SK-N-SH (cell line): ENCODE measurements around the gene MAPK4. TPM values are rescaled to one million over a fixed set of nuclear protein-coding genes. Genes with fewer than 3 reads are reported as not detected.

Experiments
- CTCF ChIA-PET: fragments of 300-600, 350-600 bp; formaldehyde crosslinking; extraction: SDS; loops from one replicate; lab custom pipeline; 2021; lab: Yijun Ruan, JAX
- POLR2A ChIA-PET: fragments of 350-600 bp; sonication (Branson Sonifier 250); formaldehyde crosslinking; extraction: SDS; loops from one replicate; lab custom pipeline; 2020; ENCODE audit warnings: antibody characterized with exemption, inconsistent platforms; lab: Yijun Ruan, JAX
- DNase-seq: peaks from one replicate; pipeline ENCODE4 v3.0.0; 2012
- H2AFZ ChIP-seq: fragments of 200-600 bp; sonication (generic); 2 replicates; pipeline ENCODE4 v1.8.1; 2016; ENCODE audit warnings: antibody characterized with exemption, mild to moderate bottlenecking, low read depth
- H3F3A ChIP-seq: fragments of 200-600 bp; sonication (generic); replicated peaks from 2 replicates; pipeline ENCODE3; 2016; ENCODE audit warnings: antibody characterized with exemption, mild to moderate bottlenecking; ENCODE audit not compliant: insufficient read depth
- H3K27ac ChIP-seq, 2 experiments: fragments of 200-500 bp in 1 of 2; fragments of 200-600 bp in 1 of 2; sonication (Bioruptor generic) in 1 of 2; sonication (generic), shearing (Covaris generic) in 1 of 2; 2 replicates each; pipeline versions ENCODE4 v1.5.1 to v1.6.1; 2014 to 2016; ENCODE audit warnings: low read depth in 2 of 2, inconsistent platforms in 1 of 2, low read length in 1 of 2, mild to moderate bottlenecking in 1 of 2, mixed read lengths in 1 of 2
- H3K27me3 ChIP-seq: fragments of 200-600 bp; sonication (generic), shearing (Covaris generic); 2 replicates; pipeline ENCODE4 v1.6.1; 2016; ENCODE audit warnings: mixed run types; ENCODE audit not compliant: insufficient read depth
- H3K36me3 ChIP-seq, 2 experiments: fragments of 200-500 bp in 1 of 2; fragments of 200-600 bp in 1 of 2; sonication (Bioruptor generic) in 1 of 2; sonication (generic) in 1 of 2; replicated peaks in 1 of 2; 2 replicates each; pipeline versions ENCODE3 to v1.5.1; 2014 to 2016; ENCODE audit warnings: low read length in 1 of 2, mild to moderate bottlenecking in 1 of 2; ENCODE audit not compliant: insufficient read depth in 2 of 2, control insufficient read depth in 1 of 2
- H3K4me1 ChIP-seq, 2 experiments: fragments of 200-500 bp in 1 of 2; fragments of 200-600 bp in 1 of 2; sonication (Bioruptor generic) in 1 of 2; sonication (generic), shearing (Covaris generic) in 1 of 2; 2 replicates each; pipeline versions ENCODE4 v1.5.1 to v1.6.1; 2014 to 2016; ENCODE audit warnings: low read depth in 1 of 2, low read length in 1 of 2, mixed run types in 1 of 2; ENCODE audit not compliant: insufficient read depth in 2 of 2, control insufficient read depth in 1 of 2
- H3K4me2 ChIP-seq: fragments of 200-600 bp; sonication (generic), shearing (Covaris generic); 2 replicates; pipeline ENCODE4 v1.6.1; 2017; ENCODE audit warnings: mixed run types
- H3K4me3 ChIP-seq, 2 experiments: fragments of 200-500 bp in 1 of 2; fragments of 200-600 bp in 1 of 2; sonication (Bioruptor generic) in 1 of 2; sonication (generic), shearing (Covaris generic) in 1 of 2; 2 replicates each; pipeline versions ENCODE4 v1.5.1 to v1.8.1; 2014 to 2016; ENCODE audit warnings: low read depth in 2 of 2, inconsistent platforms in 1 of 2, low read length in 1 of 2, mild to moderate bottlenecking in 1 of 2, mixed read lengths in 1 of 2, moderate library complexity in 1 of 2
- H3K79me2 ChIP-seq: fragments of 200-600 bp; sonication (generic); 2 replicates; pipeline ENCODE4 v1.8.1; 2017; ENCODE audit warnings: mild to moderate bottlenecking; ENCODE audit not compliant: insufficient read depth
- H3K9ac ChIP-seq: fragments of 200-600 bp; sonication (generic); 2 replicates; pipeline ENCODE4 v1.6.1; 2017; ENCODE audit warnings: mixed run types
- H3K9me2 ChIP-seq: fragments of 200-600 bp; sonication (generic); 2 replicates; pipeline ENCODE4 v1.6.1; 2017; ENCODE audit warnings: mixed run types
- H3K9me3 ChIP-seq: fragments of 200-600 bp; sonication (generic); 2 replicates; pipeline ENCODE4 v1.6.1; 2017; ENCODE audit warnings: mixed run types, mild to moderate bottlenecking, moderate library complexity
- H4K20me1 ChIP-seq: fragments of 200-600 bp; sonication (generic); 2 replicates; pipeline ENCODE4 v1.6.1; 2017; ENCODE audit warnings: mild to moderate bottlenecking, mixed run types; ENCODE audit not compliant: insufficient read depth
- CTCF ChIP-seq: fragments of 200-600 bp; sonication (generic); IDR thresholded peaks from 2 replicates; pipeline ENCODE4 v1.6.1; 2017; ENCODE audit warnings: antibody characterized with exemption, mild to moderate bottlenecking, moderate library complexity
- EP300 ChIP-seq, 2 experiments: IDR thresholded peaks; 2 replicates each; pipeline versions ENCODE4 v1.4.0 to v1.6.1; 2012; ENCODE audit warnings: borderline replicate concordance in 1 of 2, low read depth in 1 of 2, low read length in 1 of 2
- GATA2 ChIP-seq: sonication (generic); formaldehyde crosslinking; IDR thresholded peaks from 2 replicates; pipeline ENCODE4 v1.5.0; 2020; ENCODE audit warnings: mild to moderate bottlenecking, missing genetic modification reagents
- IRF3 ChIP-seq: fragments of 150-350 bp; IDR thresholded peaks from 2 replicates; pipeline ENCODE4 v1.6.1; 2016; ENCODE audit warnings: mild to moderate bottlenecking, low read depth, low read length
- MAX ChIP-seq: IDR thresholded peaks from 2 replicates; pipeline ENCODE4 v1.4.0; 2012; ENCODE audit warnings: low read depth
- NFIC ChIP-seq: IDR thresholded peaks from 2 replicates; pipeline ENCODE4 v1.4.0; 2012; ENCODE audit warnings: borderline replicate concordance
- POLR2AphosphoS5 ChIP-seq: IDR thresholded peaks from 2 replicates; pipeline ENCODE4 v1.6.1; 2012; ENCODE audit warnings: low read depth, low read length
- RXRA ChIP-seq: IDR thresholded peaks from 2 replicates; pipeline ENCODE4 v1.4.0; 2012; ENCODE audit warnings: low read depth, mild to moderate bottlenecking, borderline replicate concordance
- SMC3 ChIP-seq: IDR thresholded peaks from 2 replicates; pipeline ENCODE4 v1.6.1; 2012; ENCODE audit warnings: low read depth, low read length, improper control_type of control experiment
- USF1 ChIP-seq: IDR thresholded peaks from 2 replicates; pipeline ENCODE4 v1.4.0; 2012; ENCODE audit warnings: low read depth, borderline replicate concordance
- USF2 ChIP-seq: fragments of 150-350 bp; IDR thresholded peaks from 2 replicates; pipeline ENCODE4 v1.6.1; 2017; ENCODE audit warnings: antibody characterized with exemption, low read length, low read depth, borderline replicate concordance
- WGBS: methylation state at CpG from one replicate; pipeline ENCODE4 v1.1.6; 2017; ENCODE audit warnings: low lambda C conversion rate; 5-methylcytosine and 5-hydroxymethylcytosine counted together
- polyA plus RNA-seq, 3 experiments: library from polyadenylated mRNA; depleted of rRNA; stranded (reverse); fragments of >200 nt; gene quantifications; 2 replicates each; pipeline ENCODE4 v1.2.3, GENCODE V29; 2012

The MAPK4 gene
- polyA plus RNA-seq, 1 of the 3 experiments (the other 2 are of a cell fraction): 0.02 TPM

- no peak for DNase-seq
- no peaks in the 10 kb centered on the region for H3K9me3 ChIP-seq
- ChIA-PET POLR2A (no interaction called here), CTCF (no interaction called here)
- H3F3A ChIP-seq: no peaks in the 10 kb centered on the region
- H4K20me1 ChIP-seq: no peaks in the 10 kb centered on the region
- no peak for TF ChIP-seq EP300 (IDR thresholded peaks at IDR 0.05; ENCODE audit: borderline replicate concordance in 1 of 2, low read depth in 1 of 2, low read length in 1 of 2)
- TF ChIP-seq MAX: no peak
- TF ChIP-seq POLR2AphosphoS5: no peak
- no peak for TF ChIP-seq SMC3
- TF ChIP-seq CTCF: no peak
- no peak for TF ChIP-seq USF1
- TF ChIP-seq RXRA: no peak
- WGBS: 26% methylated on average over 2 of the region's 2 CpGs
- H3K27me3 ChIP-seq: no peaks in the 10 kb centered on the region
- H3K4me2 ChIP-seq: no peak overlapping the region
- no peak overlapping the region for H3K4me3 ChIP-seq
- no peak overlapping the region for H2AFZ ChIP-seq
- peaks cover 0 to 2% of the 10 kb centered on the region in 2 experiments; a peak in 1 of 4 replicates for H3K4me1 ChIP-seq
- no peak overlapping the region for H3K9ac ChIP-seq
- no peaks in the 10 kb centered on the region for H3K79me2 ChIP-seq
- no peaks in the 10 kb centered on the region for H3K36me3 ChIP-seq
- H3K27ac ChIP-seq: no peak overlapping the region
- no peaks in the 10 kb centered on the region for H3K9me2 ChIP-seq
These were observed 61.5 kb downstream of the MAPK4 start for GRCh38 chr18:50621366-50621765.

GRCh38 chr18:50622320-50622719 lies 62.4 kb downstream of the MAPK4 start:
- H3F3A ChIP-seq: no peaks in the 10 kb centered on the region
- no peak overlapping the region for H2AFZ ChIP-seq
- 44% methylated on average over 3 of the region's 3 CpGs for WGBS
- no peaks in the 10 kb centered on the region for H3K9me3 ChIP-seq
- no peaks in the 10 kb centered on the region for H3K36me3 ChIP-seq
- peaks cover 0 to 2% of the 10 kb centered on the region in 2 experiments; a peak in 1 of 4 replicates for H3K4me1 ChIP-seq
- H4K20me1 ChIP-seq: no peaks in the 10 kb centered on the region
- DNase-seq: no peak
- no peak for TF ChIP-seq GATA2 (CRISPR knock-in tag)
- no peak for TF ChIP-seq USF2
- TF ChIP-seq CTCF: no peak
- no peak for TF ChIP-seq NFIC
- no peak for TF ChIP-seq IRF3
- TF ChIP-seq, all 33 proteins: peak for 0
- ChIA-PET CTCF (no interaction called here), POLR2A (no interaction called here)
- no peaks in the 10 kb centered on the region for H3K27me3 ChIP-seq
- no peaks in the 10 kb centered on the region for H3K9me2 ChIP-seq
- no peaks in the 10 kb centered on the region for H3K79me2 ChIP-seq
- H3K27ac ChIP-seq: no peak overlapping the region
- no peak overlapping the region for H3K9ac ChIP-seq
- H3K4me3 ChIP-seq: no peak overlapping the region
- no peak overlapping the region for H3K4me2 ChIP-seq
